ENCODE data around the gene KCNQ1. TPM values are rescaled to one million over a fixed set of nuclear protein-coding genes. Genes with fewer than 3 reads are reported as not detected.
"Not testable (repeated sequence)": the region's sequence is repeated elsewhere in the genome, so short reads cannot be mapped to it uniquely, and the experiment has no call there.

KCNQ1 gene
- total and polyA plus RNA-seq, 2 donors (not counting 1 experiment from before 2014, with no cell fraction given) = not detected

DNA sequence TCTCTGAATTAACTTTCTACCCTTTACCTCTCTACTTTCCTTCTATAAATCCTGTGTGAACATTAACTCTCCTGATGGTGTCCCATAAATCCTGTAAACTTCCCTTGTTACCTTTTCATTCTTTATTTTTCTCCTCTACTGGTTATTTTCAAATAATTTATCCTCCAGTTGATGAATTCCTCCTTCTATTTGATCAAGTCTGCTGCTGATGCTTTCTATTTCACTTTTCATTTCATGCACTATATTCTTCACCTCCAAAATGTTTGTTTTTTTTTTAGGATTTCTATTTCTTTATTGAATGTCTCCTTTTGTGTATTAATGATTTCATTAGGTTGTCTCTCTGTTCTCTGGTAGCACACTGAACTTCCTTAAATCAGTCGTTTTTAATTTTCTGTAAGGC lies 186.4 kb downstream of the KCNQ1 start:
- Histone ChIP-seq H3K9me3 (ENCODE audit: control insufficient read depth, insufficient read depth, low read depth, low read length) (peaks cover 2% of the 10 kb centered on the region), H2AFZ (ENCODE audit: low read length) (no peak overlapping the region), H3K27me3 (ENCODE audit: control insufficient read depth, insufficient read depth, low read length) (no peaks in the 10 kb centered on the region)

GRCh38 chr11:2639763-2640162 lies 195.0 kb downstream of the KCNQ1 start:
- not testable (repeated sequence) for H3K27ac ChIP-seq (ENCODE audit: insufficient read depth, low read length); H2AFZ ChIP-seq (ENCODE audit: low read length); H4K20me1 ChIP-seq (ENCODE audit: control insufficient read depth, extremely low read depth, insufficient read depth, low read length); H3K79me2 ChIP-seq (ENCODE audit: control insufficient read depth, insufficient read depth, low read length); H3K27me3 ChIP-seq (ENCODE audit: control insufficient read depth, insufficient read depth, low read length); H3K4me1 ChIP-seq (ENCODE audit: control insufficient read depth, extremely low read depth, insufficient read depth, low read length); H3K9me3 ChIP-seq (ENCODE audit: control insufficient read depth, insufficient read depth, low read depth, low read length); DNase-seq (ENCODE audit: low read depth in 2 of 2); H3K4me2 ChIP-seq (ENCODE audit: extremely low read depth, insufficient read depth, low read length); H3K4me3 ChIP-seq (replicated peaks in 1 of 4; ENCODE audit: control extremely low read depth in 1 of 4, insufficient read depth in 1 of 4, low read depth in 3 of 4, low read length in 4 of 4); H3K9ac ChIP-seq (ENCODE audit: insufficient read depth, low read length); H3K36me3 ChIP-seq (ENCODE audit: control insufficient read depth, insufficient read depth, low read length)

More for the DNA sequence above, 186.4 kb downstream of the KCNQ1 start:
- Histone ChIP-seq H3K9ac (ENCODE audit: insufficient read depth, low read length) (no peak overlapping the region), H3K4me1 (ENCODE audit: control insufficient read depth, extremely low read depth, insufficient read depth, low read length) (no peaks in the 10 kb centered on the region), H3K36me3 (ENCODE audit: control insufficient read depth, insufficient read depth, low read length) (no peaks in the 10 kb centered on the region), H3K27ac (ENCODE audit: insufficient read depth, low read length) (no peak overlapping the region), H3K4me3 (replicated peaks in 1 of 4; ENCODE audit: control extremely low read depth in 1 of 4, insufficient read depth in 1 of 4, low read depth in 3 of 4, low read length in 4 of 4) (no peak overlapping the region), H4K20me1 (ENCODE audit: control insufficient read depth, extremely low read depth, insufficient read depth, low read length) (no peaks in the 10 kb centered on the region), H3K4me2 (ENCODE audit: extremely low read depth, insufficient read depth, low read length) (no peak overlapping the region), H3K79me2 (ENCODE audit: control insufficient read depth, insufficient read depth, low read length) (no peaks in the 10 kb centered on the region)
- DNase-seq (ENCODE audit: low read depth in 2 of 2) = no peak
- TF ChIP-seq EZH2 (IDR thresholded peaks at IDR 0.05; ENCODE audit: low read length, missing control alignments) = no peak
- TF ChIP-seq, protein P1, sequence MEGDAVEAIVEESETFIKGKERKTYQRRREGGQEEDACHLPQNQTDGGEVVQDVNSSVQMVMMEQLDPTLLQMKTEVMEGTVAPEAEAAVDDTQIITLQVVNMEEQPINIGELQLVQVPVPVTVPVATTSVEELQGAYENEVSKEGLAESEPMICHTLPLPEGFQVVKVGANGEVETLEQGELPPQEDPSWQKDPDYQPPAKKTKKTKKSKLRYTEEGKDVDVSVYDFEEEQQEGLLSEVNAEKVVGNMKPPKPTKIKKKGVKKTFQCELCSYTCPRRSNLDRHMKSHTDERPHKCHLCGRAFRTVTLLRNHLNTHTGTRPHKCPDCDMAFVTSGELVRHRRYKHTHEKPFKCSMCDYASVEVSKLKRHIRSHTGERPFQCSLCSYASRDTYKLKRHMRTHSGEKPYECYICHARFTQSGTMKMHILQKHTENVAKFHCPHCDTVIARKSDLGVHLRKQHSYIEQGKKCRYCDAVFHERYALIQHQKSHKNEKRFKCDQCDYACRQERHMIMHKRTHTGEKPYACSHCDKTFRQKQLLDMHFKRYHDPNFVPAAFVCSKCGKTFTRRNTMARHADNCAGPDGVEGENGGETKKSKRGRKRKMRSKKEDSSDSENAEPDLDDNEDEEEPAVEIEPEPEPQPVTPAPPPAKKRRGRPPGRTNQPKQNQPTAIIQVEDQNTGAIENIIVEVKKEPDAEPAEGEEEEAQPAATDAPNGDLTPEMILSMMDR (conservative IDR thresholded peaks at IDR 0.05 in 1 of 2, IDR thresholded peaks at IDR 0.05 in 1 of 2; ENCODE audit: low read depth in 1 of 2, low read length in 2 of 2) = no peak

DNA sequence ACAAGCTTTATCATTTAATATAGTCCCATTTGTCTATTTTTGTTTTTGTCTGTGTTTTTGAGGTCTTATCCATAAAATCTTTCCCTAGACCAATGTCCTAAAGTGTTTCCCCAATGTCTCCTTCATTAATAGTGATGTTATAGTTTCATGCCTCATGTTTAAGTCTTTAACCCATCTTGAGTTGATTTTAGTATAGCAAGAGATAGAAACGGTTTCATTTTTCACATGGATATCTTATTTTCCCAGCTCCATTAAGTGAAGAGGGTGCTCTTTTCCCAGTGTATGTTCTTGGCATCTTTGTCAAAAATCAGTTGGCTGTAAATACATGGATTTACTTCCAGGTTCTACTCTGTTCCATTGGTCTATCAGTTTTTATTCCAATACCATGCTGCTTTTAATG lies 196.8 kb downstream of the KCNQ1 start:
- H3K9ac ChIP-seq (ENCODE audit: insufficient read depth, low read length) = no peak overlapping the region
- DNase-seq (ENCODE audit: low read depth in 2 of 2) = no peak
- TF ChIP-seq EZH2 (IDR thresholded peaks at IDR 0.05; ENCODE audit: low read length, missing control alignments) = no peak
- TF ChIP-seq, protein P1 (conservative IDR thresholded peaks at IDR 0.05 in 1 of 2, IDR thresholded peaks at IDR 0.05 in 1 of 2; ENCODE audit: low read depth in 1 of 2, low read length in 2 of 2) = no peak
- H3K36me3 ChIP-seq (ENCODE audit: control insufficient read depth, insufficient read depth, low read length) = no peaks in the 10 kb centered on the region
- no peak overlapping the region for H2AFZ ChIP-seq (ENCODE audit: low read length)
- no peaks in the 10 kb centered on the region for H3K79me2 ChIP-seq (ENCODE audit: control insufficient read depth, insufficient read depth, low read length)
- no peak overlapping the region for H3K27ac ChIP-seq (ENCODE audit: insufficient read depth, low read length)
- no peak overlapping the region for H3K4me3 ChIP-seq (replicated peaks in 1 of 4; ENCODE audit: control extremely low read depth in 1 of 4, insufficient read depth in 1 of 4, low read depth in 3 of 4, low read length in 4 of 4)
- H3K4me2 ChIP-seq (ENCODE audit: extremely low read depth, insufficient read depth, low read length) = no peak overlapping the region
- peaks cover 3% of the 10 kb centered on the region for H3K9me3 ChIP-seq (ENCODE audit: control insufficient read depth, insufficient read depth, low read depth, low read length)
- no peaks in the 10 kb centered on the region for H3K4me1 ChIP-seq (ENCODE audit: control insufficient read depth, extremely low read depth, insufficient read depth, low read length)
- H4K20me1 ChIP-seq (ENCODE audit: control insufficient read depth, extremely low read depth, insufficient read depth, low read length) = no peaks in the 10 kb centered on the region
- H3K27me3 ChIP-seq (ENCODE audit: control insufficient read depth, insufficient read depth, low read length) = no peaks in the 10 kb centered on the region

All from fibroblast of lung (primary cell).